Esophagus muscularis mucosa (tissue), 4 donors: Measurements from ENCODE around the gene NDRG2. TPM values are rescaled to one million over a fixed set of nuclear protein-coding genes. Genes with fewer than 3 reads are reported as not detected.

Experiments used
- DNase-seq: peaks from one replicate; pipeline ENCODE4 v3.0.0-alpha.2; 2017; ENCODE audit errors: extremely low spot score
- H3K27ac ChIP-seq, 4 donors: fragments of 200-600 bp; sonication (generic); replicated peaks in 1 of 4; 1 replicate in 3 of 4; 2 replicates in 1 of 4; pipeline ENCODE4 v1.5.1; 2016 to 2019; ENCODE audit warnings: mild to moderate bottlenecking in 1 of 4
- H3K27me3 ChIP-seq, 4 donors: fragments of 200-600 bp; sonication (generic); one replicate each; pipeline versions ENCODE4 v1.5.1 to v1.6.0; 2016 to 2019
- H3K36me3 ChIP-seq, 4 donors: fragments of 200-600 bp; sonication (generic); one replicate each; pipeline ENCODE4 v1.5.1; 2016 to 2019
- H3K4me1 ChIP-seq, 4 donors: fragments of 200-600 bp; sonication (generic); one replicate each; pipeline ENCODE4 v1.5.1; 2016 to 2019
- H3K4me3 ChIP-seq, 4 donors: fragments of 200-600 bp; sonication (generic); 1 replicate in 2 of 4; 2 replicates in 2 of 4; pipeline ENCODE4 v1.5.1; 2016 to 2019; ENCODE audit warnings: mild to moderate bottlenecking in 4 of 4, moderate library complexity in 1 of 4
- H3K9me3 ChIP-seq, 4 donors: fragments of 200-600 bp; sonication (generic); 1 replicate in 3 of 4; 2 replicates in 1 of 4; pipeline ENCODE4 v1.5.1; 2016 to 2019
- EP300 ChIP-seq: sonication (generic); formaldehyde crosslinking; IDR thresholded peaks from one replicate; pipeline ENCODE4 v1.6.1; 2017; ENCODE audit warnings: antibody characterized with exemption
- POLR2A ChIP-seq: fragments of 450-650 bp; IDR thresholded peaks from one replicate; pipeline ENCODE4 v1.6.1; 2017; ENCODE audit warnings: antibody characterized with exemption, moderate library complexity, mild to moderate bottlenecking, low read depth
- POLR2AphosphoS5 ChIP-seq, 2 donors: sonication (generic); formaldehyde crosslinking; IDR thresholded peaks; one replicate each; pipeline ENCODE4 v1.6.1; 2017; ENCODE audit warnings: antibody characterized with exemption in 2 of 2
- WGBS: methylation state at CpG from one replicate; pipeline ENCODE4 v1.1.5; 2018; 5-methylcytosine and 5-hydroxymethylcytosine counted together
- intact Hi-C: fragments of 100-400 bp; cut with DNase I; formaldehyde crosslinking; loops from one replicate; pipeline ENCODE4 v1.15.1; 2023
- total RNA-seq, 4 donors: library from RNA; depleted of rRNA; stranded (reverse); fragments of >200 nt; gene quantifications; one replicate each; pipeline versions ENCODE4 v1.1.0 to v1.2.1, GENCODE V29; 2016
- TF ChIP-seq, protein P1 (sequence below), 3 experiments: fragments of 200-600 bp in 2 of 3; fragments of 450-650 bp in 1 of 3; sonication (generic) in 2 of 3; IDR thresholded peaks; one replicate each; pipeline ENCODE4 v1.5.1; 2017 to 2019; ENCODE audit warnings: antibody characterized with exemption in 3 of 3, mild to moderate bottlenecking in 2 of 3, moderate library complexity in 1 of 3

NDRG2 gene
- total RNA-seq, 4 donors from 2014 or later = 175 to 222 (median 201) TPM

- peak overlapping the region; percentile 76 to 86 (median 81) for H3K4me3 ChIP-seq
- no peaks in the 10 kb centered on the region for H3K27me3 ChIP-seq
- DNase-seq = no peak
- 4% methylated on average over 24 of the region's 45 CpGs for WGBS
- peaks cover 33 to 50% (median 47%) of the 10 kb centered on the region in 4 donors for H3K4me1 ChIP-seq
- H3K27ac ChIP-seq = peak overlapping the region; percentile 88 to 90 (median 90)
- no peaks in the 10 kb centered on the region for H3K9me3 ChIP-seq
- TF ChIP-seq, protein P1, sequence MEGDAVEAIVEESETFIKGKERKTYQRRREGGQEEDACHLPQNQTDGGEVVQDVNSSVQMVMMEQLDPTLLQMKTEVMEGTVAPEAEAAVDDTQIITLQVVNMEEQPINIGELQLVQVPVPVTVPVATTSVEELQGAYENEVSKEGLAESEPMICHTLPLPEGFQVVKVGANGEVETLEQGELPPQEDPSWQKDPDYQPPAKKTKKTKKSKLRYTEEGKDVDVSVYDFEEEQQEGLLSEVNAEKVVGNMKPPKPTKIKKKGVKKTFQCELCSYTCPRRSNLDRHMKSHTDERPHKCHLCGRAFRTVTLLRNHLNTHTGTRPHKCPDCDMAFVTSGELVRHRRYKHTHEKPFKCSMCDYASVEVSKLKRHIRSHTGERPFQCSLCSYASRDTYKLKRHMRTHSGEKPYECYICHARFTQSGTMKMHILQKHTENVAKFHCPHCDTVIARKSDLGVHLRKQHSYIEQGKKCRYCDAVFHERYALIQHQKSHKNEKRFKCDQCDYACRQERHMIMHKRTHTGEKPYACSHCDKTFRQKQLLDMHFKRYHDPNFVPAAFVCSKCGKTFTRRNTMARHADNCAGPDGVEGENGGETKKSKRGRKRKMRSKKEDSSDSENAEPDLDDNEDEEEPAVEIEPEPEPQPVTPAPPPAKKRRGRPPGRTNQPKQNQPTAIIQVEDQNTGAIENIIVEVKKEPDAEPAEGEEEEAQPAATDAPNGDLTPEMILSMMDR (IDR thresholded peaks at IDR 0.05) = peak; percentile 71 to 80 (median 78)
- no peak for TF ChIP-seq POLR2AphosphoS5 (IDR thresholded peaks at IDR 0.05)
- peaks cover 0 to 10% (median 8%) of the 10 kb centered on the region in 4 donors for H3K36me3 ChIP-seq
- intact Hi-C loops = loop anchor here (2.0 kb wide), 1 partner anchor 36 kb away; no protein-coding TSS in a partner anchor
Observed at GRCh38 chr14:21068521-21069387, 43.9 kb upstream of the NDRG2 start.

DNA sequence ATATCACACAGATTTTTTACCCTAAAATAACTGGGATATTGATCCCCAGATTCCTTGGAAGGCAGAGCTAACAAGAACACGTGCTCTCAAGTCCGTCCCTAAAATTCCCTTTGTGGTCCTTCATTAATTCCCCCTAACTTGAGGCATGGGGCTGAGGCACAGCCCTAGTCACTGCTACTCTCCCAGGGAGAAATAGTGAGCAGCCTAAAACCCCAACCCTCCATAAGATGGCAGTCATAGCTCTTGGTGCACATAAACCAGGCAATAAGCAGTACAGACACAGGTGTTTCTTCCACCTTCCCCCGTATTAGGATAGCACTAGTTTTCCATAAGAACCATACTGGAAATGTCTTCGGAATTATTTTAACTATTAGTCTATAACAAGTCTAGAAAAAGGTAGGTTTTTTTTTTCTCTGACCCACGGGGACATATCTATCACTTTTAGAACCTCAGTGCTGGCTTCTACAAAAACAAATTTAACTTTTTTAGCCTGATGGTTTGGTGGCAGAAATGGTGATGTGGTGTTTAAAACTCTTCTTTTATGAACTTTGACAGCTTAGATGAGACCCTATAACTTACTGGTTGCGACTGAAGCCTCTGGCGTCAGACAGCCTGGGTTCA, 42.1 kb upstream of the NDRG2 start:
- no peaks in the 10 kb centered on the region for H3K27me3 ChIP-seq
- H3K27ac ChIP-seq = no peak overlapping the region
- intact Hi-C loops = no loop called here
- peaks cover 25 to 46% (median 43%) of the 10 kb centered on the region in 4 donors for H3K4me1 ChIP-seq
- no peaks in the 10 kb centered on the region for H3K9me3 ChIP-seq
- 75% methylated on average over 7 of the region's 7 CpGs for WGBS
- no peak for DNase-seq
- no peaks in the 10 kb centered on the region for H3K36me3 ChIP-seq
- TF ChIP-seq, protein P1 (IDR thresholded peaks at IDR 0.05) = no peak
- TF ChIP-seq POLR2A (no peak), EP300 (no peak), POLR2AphosphoS5 (IDR thresholded peaks at IDR 0.05) (no peak)
- no peak overlapping the region for H3K4me3 ChIP-seq

GRCh38 chr14:21063479-21063878, 38.6 kb upstream of the NDRG2 start:
- no peaks in the 10 kb centered on the region for H3K9me3 ChIP-seq
- H3K4me1 ChIP-seq = peaks cover 5 to 14% (median 11%) of the 10 kb centered on the region in 4 donors
- no peaks in the 10 kb centered on the region for H3K36me3 ChIP-seq
- H3K27ac ChIP-seq = no peak overlapping the region
- DNase-seq = no peak
- H3K4me3 ChIP-seq = no peak overlapping the region
- WGBS = 39% methylated on average over 3 of the region's 3 CpGs
- H3K27me3 ChIP-seq = no peaks in the 10 kb centered on the region
- intact Hi-C loops = no loop called here
- TF ChIP-seq EP300 (no peak), POLR2AphosphoS5 (IDR thresholded peaks at IDR 0.05) (no peak), POLR2A (no peak)
- TF ChIP-seq, protein P1 (IDR thresholded peaks at IDR 0.05) = no peak

- H3K9me3 ChIP-seq = no peaks in the 10 kb centered on the region
- H3K27me3 ChIP-seq = no peaks in the 10 kb centered on the region
- H3K4me1 ChIP-seq = peaks cover 4 to 11% (median 9%) of the 10 kb centered on the region in 4 donors
- H3K4me3 ChIP-seq = no peak overlapping the region
- intact Hi-C loops = no loop called here
- no peaks in the 10 kb centered on the region for H3K36me3 ChIP-seq
- WGBS = 90% methylated on average over 3 of the region's 3 CpGs
- no peak for DNase-seq
- no peak overlapping the region for H3K27ac ChIP-seq
- no peak for TF ChIP-seq EP300
- TF ChIP-seq POLR2A = no peak
- TF ChIP-seq, protein P1 (IDR thresholded peaks at IDR 0.05) = no peak
- no peak for TF ChIP-seq POLR2AphosphoS5 (IDR thresholded peaks at IDR 0.05)
Observed at GRCh38 chr14:21061347-21061668, 36.4 kb upstream of the NDRG2 start.
